ENCODE measurements around the gene RPL18A. TPM values are rescaled to one million over a fixed set of nuclear protein-coding genes. Genes with fewer than 3 reads are reported as not detected.

The RPL18A gene
- total RNA-seq, 1 experiment from 2014 or later: 1,595 TPM

GRCh38 chr19:17909003-17909732 is 49.5 kb downstream of the RPL18A start:
- DNase-seq (ENCODE audit: low read depth): no peak

DNA sequence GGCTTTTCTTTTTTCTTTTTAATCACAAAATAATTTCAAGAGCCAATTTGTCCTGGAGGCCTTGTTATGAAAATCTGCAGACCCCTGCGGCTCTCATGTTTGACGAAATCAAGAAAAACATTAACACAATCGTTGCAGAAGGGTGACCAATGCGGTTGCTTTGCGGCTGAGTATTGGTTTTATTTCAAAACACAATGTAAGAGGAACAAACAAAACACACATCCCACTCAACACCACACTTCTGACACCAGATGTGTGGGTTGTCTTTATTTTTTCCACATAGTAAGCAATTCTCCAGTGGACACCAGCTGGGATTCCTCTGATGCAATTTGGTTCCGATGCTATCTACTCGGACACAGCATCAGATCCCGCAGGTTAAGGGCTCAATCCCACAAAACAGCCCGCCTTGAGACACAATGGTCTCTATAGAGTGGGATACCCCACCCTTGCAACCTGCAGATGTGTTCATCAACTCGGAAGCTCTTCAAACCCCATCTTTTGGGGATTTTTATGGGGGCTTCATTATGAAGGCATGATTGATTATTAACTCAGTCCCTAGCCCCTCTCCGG is 51.2 kb downstream of the RPL18A start:
- DNase-seq (ENCODE audit: low read depth): no peak

Other genes starting within 250 kb of the RPL18A start
- 0.86 and 1.2 TPM in 2 replicates for gene UNC13A, start 171.6 kb upstream of the RPL18A start, total RNA-seq (2014; rRNA removed; shearing (Covaris generic))
- 11.4 TPM in 2 replicates for gene MAP1S, start 140.4 kb upstream of the RPL18A start, total RNA-seq (2014; rRNA removed; shearing (Covaris generic))
- gene FCHO1, start 108.4 kb upstream of the RPL18A start, total RNA-seq (2014; rRNA removed; shearing (Covaris generic)): 0.91 and 3.2 TPM in 2 replicates
- 0.06 and 0.09 TPM in 2 replicates for gene B3GNT3, start 64.8 kb upstream of the RPL18A start, total RNA-seq (2014; rRNA removed; shearing (Covaris generic))
- not detected in 2 replicates for gene INSL3, start 38.4 kb upstream of the RPL18A start, total RNA-seq (2014; rRNA removed; shearing (Covaris generic))
- gene JAK3, start 11.9 kb upstream of the RPL18A start, total RNA-seq (2014; rRNA removed; shearing (Covaris generic)): 0.06 and 0.09 TPM in 2 replicates
- not detected in 2 replicates for gene SLC5A5, start 12.0 kb downstream of the RPL18A start, total RNA-seq (2014; rRNA removed; shearing (Covaris generic))
- 44.7 and 53.3 TPM in 2 replicates for gene CCDC124, start 73.1 kb downstream of the RPL18A start, total RNA-seq (2014; rRNA removed; shearing (Covaris generic))
- gene KCNN1, start 107.2 kb downstream of the RPL18A start, total RNA-seq (2014; rRNA removed; shearing (Covaris generic)): 0.06 TPM in 1 of 2 replicates, not detected in the other
- 25.6 and 35.7 TPM in 2 replicates for gene ARRDC2, start 148.3 kb downstream of the RPL18A start, total RNA-seq (2014; rRNA removed; shearing (Covaris generic))
- gene IL12RB1, start 227.0 kb downstream of the RPL18A start, total RNA-seq (2014; rRNA removed; shearing (Covaris generic)): 3.4 and 3.8 TPM in 2 replicates
- gene MAST3, start 237.9 kb downstream of the RPL18A start, total RNA-seq (2014; rRNA removed; shearing (Covaris generic)): 1.1 and 1.5 TPM in 2 replicates